ENCODE data around the gene NUDT3. TPM values are rescaled to one million over a fixed set of nuclear protein-coding genes. Genes with fewer than 3 reads are reported as not detected.

Gene NUDT3
- total and polyA plus RNA-seq, 9 of the 15 experiments (the other 6 are each of a cell fraction or from before 2014, with no cell fraction given) = 5.4 to 81.2 (median 56.4) TPM

GRCh38 chr6:34301408-34301807 lies 91.1 kb downstream of the NUDT3 start:
- Histone ChIP-seq H3K79me2 (ENCODE audit: control insufficient read depth, insufficient read depth, low read length) (peaks cover 71% of the 10 kb centered on the region), H3K36me3 (ENCODE audit: control insufficient read depth, insufficient read depth, low read length) (peaks cover 22% of the 10 kb centered on the region; the same call in 2 of the 3 replicates), H3K4me3 (no peak overlapping the region), H3K4me1 (replicated peaks in 1 of 2; ENCODE audit: control insufficient read depth in 2 of 2, insufficient read depth in 2 of 2, low read length in 2 of 2) (peaks cover 5 to 25% of the 10 kb centered on the region in 2 experiments), H4K20me1 (replicated peaks; ENCODE audit: control insufficient read depth, insufficient read depth, low read length) (no peaks in the 10 kb centered on the region), H3K27ac (ENCODE audit: extremely low read depth, low read depth, low read length) (peak overlapping the region; percentile 24; the same call in 1 of the 3 replicates), H3K9me1 (ENCODE audit: control insufficient read depth, insufficient read depth, low read length) (peaks cover 3% of the 10 kb centered on the region), H3K4me2 (ENCODE audit: insufficient read depth, low read length) (no peak overlapping the region), H3K27me3 (ENCODE audit: control insufficient read depth in 2 of 2, insufficient read depth in 2 of 2, low read length in 2 of 2) (no peaks in the 10 kb centered on the region), H2AFZ (ENCODE audit: low read depth, low read length) (no peak overlapping the region), H3K9ac (ENCODE audit: insufficient read depth in 1 of 2, low read depth in 2 of 2, low read length in 2 of 2) (peak overlapping the region in 1 of 2 experiments; percentile 5; a peak in 1 of 4 replicates), H3K9me3 (replicated peaks; ENCODE audit: control insufficient read depth, insufficient read depth, low read depth, low read length) (no peaks in the 10 kb centered on the region)
- WGBS (ENCODE audit: insufficient coverage, low coverage, missing lambda C conversion rate) = 87% methylated on average over 2 of the region's 2 CpGs
- no TSS peak for BruUV-seq (replicated peaks)
- DNase-seq (ENCODE audit: extremely low read depth in 1 of 4, low spot score in 3 of 4) = peak in 1 of 4 experiments; percentile 42
- ChIA-PET CTCF (ENCODE audit: low intra/inter-chr PET ratio) (no interaction called here), POLR2A (interaction anchor here (1.1 to 3.2 kb wide), 6 partner anchors 8 to 34 kb away, joined by 3 to 12 read pairs (median 6); no protein-coding TSS in a partner anchor)
- ATAC-seq = peak; percentile 51
- FAIRE-seq = peak; percentile 64
- in situ Hi-C loops (cut with MboI) (no loop called here), intact Hi-C loops (cut with micrococcal nuclease) (no loop called here)
- TF ChIP-seq CBFA2T2 (conservative IDR thresholded peaks at IDR 0.05) (no peak), GATA2 (CRISPR knock-in tag; IDR thresholded peaks at IDR 0.05) (peak; percentile 19; the same call in 1 of the 2 replicates), GATAD2A (IDR thresholded peaks at IDR 0.05) (no peak), NFIC (IDR thresholded peaks at IDR 0.05) (peak; percentile 59)

- CTCF ChIA-PET (ENCODE audit: low intra/inter-chr PET ratio) = no interaction called here
- Histone ChIP-seq H3K4me2 (ENCODE audit: insufficient read depth, low read length) (no peak overlapping the region), H3K9me3 (replicated peaks; ENCODE audit: control insufficient read depth, insufficient read depth, low read depth, low read length) (no peaks in the 10 kb centered on the region), H3K9me1 (ENCODE audit: control insufficient read depth, insufficient read depth, low read length) (peaks cover 3% of the 10 kb centered on the region), H3K27me3 (ENCODE audit: control insufficient read depth in 2 of 2, insufficient read depth in 2 of 2, low read length in 2 of 2) (no peaks in the 10 kb centered on the region), H4K20me1 (replicated peaks; ENCODE audit: control insufficient read depth, insufficient read depth, low read length) (no peaks in the 10 kb centered on the region), H3K4me1 (replicated peaks in 1 of 2; ENCODE audit: control insufficient read depth in 2 of 2, insufficient read depth in 2 of 2, low read length in 2 of 2) (peaks cover 5 to 21% of the 10 kb centered on the region in 2 experiments), H2AFZ (ENCODE audit: low read depth, low read length) (no peak overlapping the region), H3K79me2 (ENCODE audit: control insufficient read depth, insufficient read depth, low read length) (peaks cover 61% of the 10 kb centered on the region), H3K27ac (ENCODE audit: extremely low read depth, low read depth, low read length) (peak overlapping the region; percentile 27; the same call in 2 of the 3 replicates), H3K4me3 (no peak overlapping the region), H3K9ac (ENCODE audit: insufficient read depth in 1 of 2, low read depth in 2 of 2, low read length in 2 of 2) (peak overlapping the region in 1 of 2 experiments; percentile 53; a peak in 1 of 4 replicates), H3K36me3 (ENCODE audit: control insufficient read depth, insufficient read depth, low read length) (peaks cover 30% of the 10 kb centered on the region; the same call in 2 of the 3 replicates)
- POLR2A ChIA-PET = interaction anchor here (1.0 to 3.2 kb wide), 9 partner anchors 9 to 33 kb away, joined by 3 to 12 read pairs (median 5); no protein-coding TSS in a partner anchor
- in situ Hi-C loops (cut with MboI) = no loop called here
- WGBS (ENCODE audit: insufficient coverage, low coverage, missing lambda C conversion rate) = 46% methylated on average over 1 of the region's 1 CpG
- DNase-seq (ENCODE audit: extremely low read depth in 1 of 4, low spot score in 3 of 4) (no peak), FAIRE-seq (no peak), ATAC-seq (peak; percentile 23)
- intact Hi-C loops (cut with micrococcal nuclease) = no loop called here
- BruUV-seq (replicated peaks) = no TSS peak
- TF ChIP-seq ZNF311 (CRISPR knock-in tag; IDR thresholded peaks at IDR 0.05) (no peak), ZNF766 (CRISPR knock-in tag; conservative IDR thresholded peaks at IDR 0.05) (0 out of 2 replicates have a peak, but pooled peaks have one; percentile 79)
Measured at GRCh38 chr6:34300332-34300751, 92.1 kb downstream of the NUDT3 start.
